HepG2 (cell line): ENCODE results near the gene VPS54. TPM values are rescaled to one million over a fixed set of nuclear protein-coding genes. Genes with fewer than 3 reads are reported as not detected.
"Not testable (repeated sequence)": the region's sequence is repeated elsewhere in the genome, so short reads cannot be mapped to it uniquely, and the experiment has no call there.

Experiments used
- CEBPG ChIP-seq: IDR thresholded peaks from 2 replicates; pipeline ENCODE4 v1.6.1; 2016
- FOXA3 ChIP-seq: IDR thresholded peaks from 2 replicates; pipeline ENCODE4 v1.6.1; 2016; ENCODE audit warnings: missing genetic modification reagents, missing compliant biosample characterization
- GABPB1 ChIP-seq: IDR thresholded peaks from 2 replicates; pipeline ENCODE4 v1.6.1; 2016; ENCODE audit warnings: mild to moderate bottlenecking, missing genetic modification reagents, moderate library complexity, missing compliant biosample characterization
- GFI1 ChIP-seq: sonication (generic); formaldehyde crosslinking; IDR thresholded peaks from 2 replicates; pipeline ENCODE4 v1.5.0; 2020; ENCODE audit warnings: missing genetic modification reagents, mild to moderate bottlenecking, borderline replicate concordance
- HMG20B ChIP-seq: conservative IDR thresholded peaks from 2 replicates; pipeline ENCODE4 v1.6.1; 2016; ENCODE audit warnings: missing genetic modification reagents, missing compliant biosample characterization
- KDM6A ChIP-seq: IDR thresholded peaks from 2 replicates; pipeline ENCODE4 v1.6.1; 2016; ENCODE audit warnings: low read depth
- LCORL ChIP-seq, 2 experiments: fragments of 450-650 bp in 1 of 2; sonication (generic) in 1 of 2; formaldehyde crosslinking in 1 of 2; IDR thresholded peaks; 2 replicates each; pipeline versions ENCODE4 v1.5.0 to v1.6.1; 2017 to 2020; ENCODE audit warnings: antibody characterized with exemption in 1 of 2, missing genetic modification reagents in 1 of 2
- MED8 ChIP-seq: sonication (generic); formaldehyde crosslinking; IDR thresholded peaks from 2 replicates; pipeline ENCODE4 v1.8.1; 2023; ENCODE audit warnings: mild to moderate bottlenecking, missing genetic modification reagents; ENCODE audit not compliant: insufficient replicate concordance
- NCOA2 ChIP-seq: sonication (generic); formaldehyde crosslinking; IDR thresholded peaks from 2 replicates; pipeline ENCODE4 v1.8.0; 2022; ENCODE audit warnings: inconsistent platforms
- TAF1 ChIP-seq: sonication (generic); formaldehyde crosslinking; IDR thresholded peaks from 2 replicates; pipeline ENCODE4 v1.4.0; 2020; ENCODE audit warnings: missing genetic modification reagents
- ZHX2 ChIP-seq, 2 experiments: sonication (generic) in 1 of 2; formaldehyde crosslinking in 1 of 2; IDR thresholded peaks; 2 replicates each; pipeline versions ENCODE4 v1.6.1 to v1.9.0; 2014 to 2022; ENCODE audit warnings: antibody characterized with exemption in 1 of 2, borderline replicate concordance in 1 of 2, inconsistent platforms in 1 of 2, low read depth in 1 of 2, missing genetic modification reagents in 1 of 2
- ZNF224 ChIP-seq: sonication (generic); formaldehyde crosslinking; IDR thresholded peaks from 2 replicates; pipeline ENCODE4 v1.5.0; 2020; ENCODE audit warnings: mild to moderate bottlenecking, missing genetic modification reagents
- ZNF264 ChIP-seq: sonication (generic); formaldehyde crosslinking; IDR thresholded peaks from 2 replicates; pipeline ENCODE4 v1.4.0; 2020; ENCODE audit warnings: missing genetic modification reagents
- ZNF563 ChIP-seq: sonication (generic); formaldehyde crosslinking; IDR thresholded peaks from 2 replicates; pipeline ENCODE4 v1.8.0; 2022; ENCODE audit warnings: mild to moderate bottlenecking, moderate library complexity, missing genetic modification reagents
- ZNF724P ChIP-seq: sonication (generic); formaldehyde crosslinking; IDR thresholded peaks from 2 replicates; pipeline ENCODE4 v1.8.0; 2022; ENCODE audit warnings: missing genetic modification reagents, borderline replicate concordance
- polyA plus RNA-seq, 8 experiments: library from polyadenylated mRNA; depleted of rRNA in 3 of 8; stranded (reverse) in 7 of 8; unstranded in 1 of 8; fragments of >200 nt; fragmentation: Illumina TruSeq in 4 of 8; extraction: Trizol in 4 of 8; gene quantifications; 2 replicates each; pipeline versions ENCODE4 v1.2.1 to v1.2.3, GENCODE V29; 2011 to 2016; ENCODE audit warnings: low read depth in 4 of 8, missing spikeins in 1 of 8, mixed read lengths in 1 of 8; ENCODE audit not compliant: insufficient read depth in 1 of 8
- total RNA-seq, 5 experiments: library from RNA; depleted of rRNA; stranded (reverse); fragments of >200 nt; fragmentation: Illumina TruSeq; extraction: Trizol; gene quantifications; 2 replicates each; pipeline ENCODE4 v1.2.3, GENCODE V29; 2016; ENCODE audit warnings: low read depth in 1 of 5
- TF ChIP-seq, protein P1 (sequence below): sonication (generic); formaldehyde crosslinking; IDR thresholded peaks from 2 replicates; pipeline ENCODE4 v1.9.0; 2021; ENCODE audit warnings: mild to moderate bottlenecking, missing genetic modification reagents

The VPS54 gene
- total and polyA plus RNA-seq, 2 of the 13 experiments (the other 11 are each of a cell fraction or from before 2014, with no cell fraction given) = 64.7 to 77.5 TPM

- TF ChIP-seq ZNF224 (CRISPR knock-in tag) (0 out of 2 replicates have a peak, but pooled peaks have one; percentile 35), ZHX2 (IDR thresholded peaks at IDR 0.05; ENCODE audit: low read depth) (peak; percentile 56; the same call in 1 of the 2 replicates), HMG20B (CRISPR knock-in tag) (peak; percentile 74; the same call in 1 of the 2 replicates), NCOA2 (CRISPR knock-in tag) (peak; percentile 95), KDM6A (peak; percentile 88), LCORL (IDR thresholded peaks at IDR 0.05) (peak; percentile 47; the same call in 1 of the 2 replicates), LCORL (CRISPR knock-in tag; IDR thresholded peaks at IDR 0.05) (peak; percentile 95), FOXA3 (CRISPR knock-in tag) (peak; percentile 99), CEBPG (peak; percentile 94), ZNF264 (CRISPR knock-in tag) (peak; percentile 91; the same call in 1 of the 2 replicates), ZNF563 (CRISPR knock-in tag) (peak; percentile 32; the same call in 1 of the 2 replicates), MED8 (CRISPR knock-in tag) (peak; percentile 56), ZNF724P (CRISPR knock-in tag) (peak; percentile 13; the same call in 1 of the 2 replicates), GABPB1 (CRISPR knock-in tag) (peak; percentile 17; the same call in 1 of the 2 replicates), TAF1 (CRISPR knock-in tag) (peak; percentile 27; the same call in 1 of the 2 replicates), GFI1 (CRISPR knock-in tag) (peak; percentile 71; the same call in 1 of the 2 replicates)
- TF ChIP-seq ZHX2 (CRISPR knock-in tag; IDR thresholded peaks at IDR 0.05; ENCODE audit: borderline replicate concordance) = not testable (repeated sequence)
- TF ChIP-seq, protein P1, sequence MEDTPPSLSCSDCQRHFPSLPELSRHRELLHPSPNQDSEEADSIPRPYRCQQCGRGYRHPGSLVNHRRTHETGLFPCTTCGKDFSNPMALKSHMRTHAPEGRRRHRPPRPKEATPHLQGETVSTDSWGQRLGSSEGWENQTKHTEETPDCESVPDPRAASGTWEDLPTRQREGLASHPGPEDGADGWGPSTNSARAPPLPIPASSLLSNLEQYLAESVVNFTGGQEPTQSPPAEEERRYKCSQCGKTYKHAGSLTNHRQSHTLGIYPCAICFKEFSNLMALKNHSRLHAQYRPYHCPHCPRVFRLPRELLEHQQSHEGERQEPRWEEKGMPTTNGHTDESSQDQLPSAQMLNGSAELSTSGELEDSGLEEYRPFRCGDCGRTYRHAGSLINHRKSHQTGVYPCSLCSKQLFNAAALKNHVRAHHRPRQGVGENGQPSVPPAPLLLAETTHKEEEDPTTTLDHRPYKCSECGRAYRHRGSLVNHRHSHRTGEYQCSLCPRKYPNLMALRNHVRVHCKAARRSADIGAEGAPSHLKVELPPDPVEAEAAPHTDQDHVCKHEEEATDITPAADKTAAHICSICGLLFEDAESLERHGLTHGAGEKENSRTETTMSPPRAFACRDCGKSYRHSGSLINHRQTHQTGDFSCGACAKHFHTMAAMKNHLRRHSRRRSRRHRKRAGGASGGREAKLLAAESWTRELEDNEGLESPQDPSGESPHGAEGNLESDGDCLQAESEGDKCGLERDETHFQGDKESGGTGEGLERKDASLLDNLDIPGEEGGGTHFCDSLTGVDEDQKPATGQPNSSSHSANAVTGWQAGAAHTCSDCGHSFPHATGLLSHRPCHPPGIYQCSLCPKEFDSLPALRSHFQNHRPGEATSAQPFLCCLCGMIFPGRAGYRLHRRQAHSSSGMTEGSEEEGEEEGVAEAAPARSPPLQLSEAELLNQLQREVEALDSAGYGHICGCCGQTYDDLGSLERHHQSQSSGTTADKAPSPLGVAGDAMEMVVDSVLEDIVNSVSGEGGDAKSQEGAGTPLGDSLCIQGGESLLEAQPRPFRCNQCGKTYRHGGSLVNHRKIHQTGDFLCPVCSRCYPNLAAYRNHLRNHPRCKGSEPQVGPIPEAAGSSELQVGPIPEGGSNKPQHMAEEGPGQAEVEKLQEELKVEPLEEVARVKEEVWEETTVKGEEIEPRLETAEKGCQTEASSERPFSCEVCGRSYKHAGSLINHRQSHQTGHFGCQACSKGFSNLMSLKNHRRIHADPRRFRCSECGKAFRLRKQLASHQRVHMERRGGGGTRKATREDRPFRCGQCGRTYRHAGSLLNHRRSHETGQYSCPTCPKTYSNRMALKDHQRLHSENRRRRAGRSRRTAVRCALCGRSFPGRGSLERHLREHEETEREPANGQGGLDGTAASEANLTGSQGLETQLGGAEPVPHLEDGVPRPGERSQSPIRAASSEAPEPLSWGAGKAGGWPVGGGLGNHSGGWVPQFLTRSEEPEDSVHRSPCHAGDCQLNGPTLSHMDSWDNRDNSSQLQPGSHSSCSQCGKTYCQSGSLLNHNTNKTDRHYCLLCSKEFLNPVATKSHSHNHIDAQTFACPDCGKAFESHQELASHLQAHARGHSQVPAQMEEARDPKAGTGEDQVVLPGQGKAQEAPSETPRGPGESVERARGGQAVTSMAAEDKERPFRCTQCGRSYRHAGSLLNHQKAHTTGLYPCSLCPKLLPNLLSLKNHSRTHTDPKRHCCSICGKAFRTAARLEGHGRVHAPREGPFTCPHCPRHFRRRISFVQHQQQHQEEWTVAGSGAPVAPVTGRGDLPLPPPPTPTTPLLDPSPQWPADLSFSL (CRISPR knock-in tag) = peak; percentile 53; the same call in 1 of the 2 replicates
Observed at GRCh38 chr2:63991173-63991999, 27.8 kb downstream of the VPS54 start (continued).
